Measurements from ENCODE around the gene CSMD2. TPM values are rescaled to one million over a fixed set of nuclear protein-coding genes. Genes with fewer than 3 reads are reported as not detected.

The CSMD2 gene
- total RNA-seq, 2 experiments from 2014 or later = not detected

DNA sequence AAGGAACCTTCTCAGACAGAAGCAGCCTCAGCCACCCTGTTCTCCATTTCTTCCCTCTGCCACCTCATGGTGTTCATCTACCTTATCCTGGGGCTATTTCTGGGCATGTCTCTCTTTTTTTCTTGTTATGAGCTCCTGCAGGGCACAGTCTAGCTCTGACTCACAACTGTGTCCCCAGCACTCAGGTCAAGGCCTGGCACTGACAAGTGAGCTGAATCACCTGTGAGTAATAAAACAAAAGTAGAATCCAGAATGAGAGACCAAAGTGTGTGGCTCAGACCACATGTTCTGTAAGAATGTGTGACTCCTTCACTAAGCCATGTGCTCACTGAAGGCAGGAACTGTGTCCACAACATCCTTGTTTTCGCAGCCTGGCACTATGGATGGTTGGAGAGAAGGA, 34.9 kb upstream of the CSMD2 start:
- intact Hi-C loops (cut with micrococcal nuclease; ENCODE audit: unreplicated experiment) = no loop called here
- no peak overlapping the region for H3K4me3 ChIP-seq (ENCODE audit: low read depth, low read length, poor library complexity, severe bottlenecking)
- H4K20me1 ChIP-seq (ENCODE audit: insufficient read depth, low read length) = no peaks in the 10 kb centered on the region
- BruUV-seq (replicated peaks) = no TSS peak
- TF ChIP-seq, protein P1, sequence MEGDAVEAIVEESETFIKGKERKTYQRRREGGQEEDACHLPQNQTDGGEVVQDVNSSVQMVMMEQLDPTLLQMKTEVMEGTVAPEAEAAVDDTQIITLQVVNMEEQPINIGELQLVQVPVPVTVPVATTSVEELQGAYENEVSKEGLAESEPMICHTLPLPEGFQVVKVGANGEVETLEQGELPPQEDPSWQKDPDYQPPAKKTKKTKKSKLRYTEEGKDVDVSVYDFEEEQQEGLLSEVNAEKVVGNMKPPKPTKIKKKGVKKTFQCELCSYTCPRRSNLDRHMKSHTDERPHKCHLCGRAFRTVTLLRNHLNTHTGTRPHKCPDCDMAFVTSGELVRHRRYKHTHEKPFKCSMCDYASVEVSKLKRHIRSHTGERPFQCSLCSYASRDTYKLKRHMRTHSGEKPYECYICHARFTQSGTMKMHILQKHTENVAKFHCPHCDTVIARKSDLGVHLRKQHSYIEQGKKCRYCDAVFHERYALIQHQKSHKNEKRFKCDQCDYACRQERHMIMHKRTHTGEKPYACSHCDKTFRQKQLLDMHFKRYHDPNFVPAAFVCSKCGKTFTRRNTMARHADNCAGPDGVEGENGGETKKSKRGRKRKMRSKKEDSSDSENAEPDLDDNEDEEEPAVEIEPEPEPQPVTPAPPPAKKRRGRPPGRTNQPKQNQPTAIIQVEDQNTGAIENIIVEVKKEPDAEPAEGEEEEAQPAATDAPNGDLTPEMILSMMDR (conservative IDR thresholded peaks at IDR 0.05; ENCODE audit: low read length) = no peak
- no peak for TF ChIP-seq EZH2phosphoT487 (IDR thresholded peaks at IDR 0.05; ENCODE audit: borderline replicate concordance, low read depth, low read length)
- H3K79me2 ChIP-seq (ENCODE audit: insufficient read depth, low read depth, low read length) = no peaks in the 10 kb centered on the region
- CTCF ChIA-PET (ENCODE audit: unreplicated experiment) = no interaction called here
- DNase-seq (ENCODE audit: low spot score) = no peak
- no peaks in the 10 kb centered on the region for H3K9me2 ChIP-seq (ENCODE audit: insufficient read depth, low read length)
- H3K36me3 ChIP-seq (ENCODE audit: insufficient read depth, low read length) = no peaks in the 10 kb centered on the region
- H3K4me1 ChIP-seq (ENCODE audit: insufficient read depth, low read length, poor library complexity, severe bottlenecking) = no peaks in the 10 kb centered on the region
- no peak overlapping the region for H3K4me2 ChIP-seq (ENCODE audit: low read length)
- H3K9me3 ChIP-seq (ENCODE audit: low read length) = no peaks in the 10 kb centered on the region
- POLR2A ChIA-PET = no interaction called here
- no peak overlapping the region for H3K27ac ChIP-seq (ENCODE audit: low read depth, low read length, poor library complexity, severe bottlenecking)
- no peak overlapping the region for H2AFZ ChIP-seq (ENCODE audit: low read length)

DNA sequence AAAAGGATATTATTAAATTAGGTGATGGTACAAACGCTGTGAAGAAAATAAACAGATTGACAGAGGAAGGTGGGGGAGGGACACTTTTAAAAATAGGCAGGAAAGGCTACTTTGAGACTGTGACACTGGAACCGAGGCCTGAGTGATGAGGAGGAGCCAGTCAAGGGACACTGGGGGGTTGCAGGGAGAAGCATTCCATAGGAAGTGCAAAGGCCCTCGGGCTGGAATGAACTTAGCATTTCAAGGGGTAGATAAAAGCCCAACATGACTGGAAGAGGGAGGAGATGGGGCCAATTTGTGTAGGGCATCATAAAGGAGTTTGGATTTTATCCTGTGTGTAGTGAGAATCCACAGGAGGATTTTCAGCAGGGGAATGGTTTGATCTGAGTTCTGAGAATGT, 27.6 kb upstream of the CSMD2 start:
- Histone ChIP-seq H2AFZ (ENCODE audit: low read length) (no peak overlapping the region), H3K36me3 (ENCODE audit: insufficient read depth, low read length) (no peaks in the 10 kb centered on the region), H3K79me2 (ENCODE audit: insufficient read depth, low read depth, low read length) (no peaks in the 10 kb centered on the region), H3K4me2 (ENCODE audit: low read length) (no peak overlapping the region), H3K9me3 (ENCODE audit: low read length) (no peaks in the 10 kb centered on the region), H3K4me1 (ENCODE audit: insufficient read depth, low read length, poor library complexity, severe bottlenecking) (no peaks in the 10 kb centered on the region), H4K20me1 (ENCODE audit: insufficient read depth, low read length) (no peaks in the 10 kb centered on the region), H3K9me2 (ENCODE audit: insufficient read depth, low read length) (no peaks in the 10 kb centered on the region), H3K27ac (ENCODE audit: low read depth, low read length, poor library complexity, severe bottlenecking) (no peak overlapping the region), H3K4me3 (ENCODE audit: low read depth, low read length, poor library complexity, severe bottlenecking) (no peak overlapping the region)
- intact Hi-C loops (cut with micrococcal nuclease; ENCODE audit: unreplicated experiment) = no loop called here
- POLR2A ChIA-PET = no interaction called here
- CTCF ChIA-PET (ENCODE audit: unreplicated experiment) = no interaction called here
- no TSS peak for BruUV-seq (replicated peaks)
- DNase-seq (ENCODE audit: low spot score) = no peak
- no peak for TF ChIP-seq EZH2phosphoT487 (IDR thresholded peaks at IDR 0.05; ENCODE audit: borderline replicate concordance, low read depth, low read length)
- TF ChIP-seq, protein P1 (conservative IDR thresholded peaks at IDR 0.05; ENCODE audit: low read length) = no peak

DNA sequence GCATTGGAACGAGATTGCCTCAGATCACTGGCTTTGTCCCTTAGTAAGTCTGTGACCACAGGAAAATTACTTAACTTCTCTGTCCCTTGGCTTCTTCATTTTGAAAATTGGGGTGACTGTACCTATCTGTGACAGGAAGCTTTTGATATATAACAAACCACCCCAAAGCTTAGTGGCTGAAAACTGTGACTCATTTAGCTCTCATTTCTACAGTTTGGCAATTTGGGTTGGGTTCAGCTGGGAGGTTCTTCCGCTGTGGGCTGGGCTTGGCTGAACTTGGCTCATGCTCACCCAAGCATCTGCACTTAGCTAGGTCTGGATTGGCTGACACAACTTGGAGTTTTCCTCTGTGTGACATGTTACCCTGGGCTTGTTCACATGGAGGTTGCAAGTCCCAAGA, 25.7 kb upstream of the CSMD2 start:
- H3K9me2 ChIP-seq (ENCODE audit: insufficient read depth, low read length) = no peaks in the 10 kb centered on the region
- TF ChIP-seq EZH2phosphoT487 (IDR thresholded peaks at IDR 0.05; ENCODE audit: borderline replicate concordance, low read depth, low read length) = no peak
- TF ChIP-seq, protein P1 (conservative IDR thresholded peaks at IDR 0.05; ENCODE audit: low read length) = no peak
- no TSS peak for BruUV-seq (replicated peaks)
- intact Hi-C loops (cut with micrococcal nuclease; ENCODE audit: unreplicated experiment) = no loop called here
- H3K36me3 ChIP-seq (ENCODE audit: insufficient read depth, low read length) = no peaks in the 10 kb centered on the region
- H2AFZ ChIP-seq (ENCODE audit: low read length) = no peak overlapping the region
- no peaks in the 10 kb centered on the region for H4K20me1 ChIP-seq (ENCODE audit: insufficient read depth, low read length)
- H3K4me1 ChIP-seq (ENCODE audit: insufficient read depth, low read length, poor library complexity, severe bottlenecking) = no peaks in the 10 kb centered on the region
- CTCF ChIA-PET (ENCODE audit: unreplicated experiment) = no interaction called here
- POLR2A ChIA-PET = no interaction called here
- no peaks in the 10 kb centered on the region for H3K79me2 ChIP-seq (ENCODE audit: insufficient read depth, low read depth, low read length)
- H3K4me2 ChIP-seq (ENCODE audit: low read length) = no peak overlapping the region
- H3K27ac ChIP-seq (ENCODE audit: low read depth, low read length, poor library complexity, severe bottlenecking) = no peak overlapping the region
- no peak for DNase-seq (ENCODE audit: low spot score)
- no peaks in the 10 kb centered on the region for H3K9me3 ChIP-seq (ENCODE audit: low read length)
- H3K4me3 ChIP-seq (ENCODE audit: low read depth, low read length, poor library complexity, severe bottlenecking) = no peak overlapping the region
